ENCODE results near the gene PDE4B. TPM values are rescaled to one million over a fixed set of nuclear protein-coding genes. Genes with fewer than 3 reads are reported as not detected.

Gene PDE4B
- total RNA-seq, 2 donors from 2014 or later, result 14.0 to 17.1 TPM

- no peak for DNase-seq (ENCODE audit: low spot score)
- intact Hi-C loops (cut with DNase I), result loop anchor here in 1 of 2 donors (5.0 kb wide), 1 partner anchor 245 kb away; no protein-coding TSS in a partner anchor
Measured at GRCh38 chr1:66256629-66257572, 464.2 kb downstream of the PDE4B start.

GRCh38 chr1:66258404-66259105 is 465.9 kb downstream of the PDE4B start:
- intact Hi-C loops (cut with DNase I), result loop anchor here in 1 of 2 donors (5.0 kb wide), 1 partner anchor 244 kb away; no protein-coding TSS in a partner anchor
- no peak for DNase-seq (ENCODE audit: low spot score)

GRCh38 chr1:66261364-66261763 is 468.7 kb downstream of the PDE4B start:
- intact Hi-C loops (cut with DNase I), result loop anchor here in 1 of 2 donors (10.0 kb wide), 1 partner anchor 73 kb away; no protein-coding TSS in a partner anchor
- no peak for DNase-seq (ENCODE audit: low spot score)

GRCh38 chr1:66262208-66262963 is 469.7 kb downstream of the PDE4B start:
- intact Hi-C loops (cut with DNase I), result loop anchor here in 1 of 2 donors (10.0 kb wide), 1 partner anchor 72 kb away; no protein-coding TSS in a partner anchor
- no peak for DNase-seq (ENCODE audit: low spot score)

GRCh38 chr1:66265268-66265667 is 472.6 kb downstream of the PDE4B start:
- intact Hi-C loops (cut with DNase I), result loop anchor here in 1 of 2 donors (10.0 kb wide), 1 partner anchor 70 kb away; no protein-coding TSS in a partner anchor
- no peak for DNase-seq (ENCODE audit: low spot score)

GRCh38 chr1:66265796-66266195 is 473.1 kb downstream of the PDE4B start:
- intact Hi-C loops (cut with DNase I), result loop anchor here in 1 of 2 donors (10.0 kb wide), 1 partner anchor 69 kb away; no protein-coding TSS in a partner anchor
- DNase-seq (ENCODE audit: low spot score), result no peak

- intact Hi-C loops (cut with DNase I), result loop anchor here in 1 of 2 donors (10.0 kb wide), 1 partner anchor 68 kb away; no protein-coding TSS in a partner anchor
- DNase-seq (ENCODE audit: low spot score), result no peak
Measured at GRCh38 chr1:66266350-66266749, 473.7 kb downstream of the PDE4B start.

- intact Hi-C loops (cut with DNase I), result loop anchor here in 1 of 2 donors (10.0 kb wide), 1 partner anchor 68 kb away; no protein-coding TSS in a partner anchor
- no peak for DNase-seq (ENCODE audit: low spot score)
Measured at GRCh38 chr1:66266756-66267155, 474.1 kb downstream of the PDE4B start.

- intact Hi-C loops (cut with DNase I), result loop anchor here in 1 of 2 donors (10.0 kb wide), 1 partner anchor 67 kb away; no protein-coding TSS in a partner anchor
- DNase-seq (ENCODE audit: low spot score), result no peak
Measured at GRCh38 chr1:66267201-66267940, 474.7 kb downstream of the PDE4B start.

- no peak for DNase-seq (ENCODE audit: low spot score)
- intact Hi-C loops (cut with DNase I), result loop anchor here in 1 of 2 donors (10.0 kb wide), 1 partner anchor 66 kb away; no protein-coding TSS in a partner anchor
Measured at GRCh38 chr1:66269222-66269621, 476.5 kb downstream of the PDE4B start.

GRCh38 chr1:66270119-66270812 is 477.6 kb downstream of the PDE4B start:
- no peak for DNase-seq (ENCODE audit: low spot score)
- intact Hi-C loops (cut with DNase I), result loop anchor here in 1 of 2 donors (10.0 kb wide), 1 partner anchor 65 kb away; no protein-coding TSS in a partner anchor

- peak; percentile 89 for DNase-seq (ENCODE audit: low spot score)
- intact Hi-C loops (cut with DNase I), result loop anchor here in 1 of 2 donors (10.0 kb wide), 1 partner anchor 63 kb away; no protein-coding TSS in a partner anchor
Measured at GRCh38 chr1:66271216-66271903, 478.7 kb downstream of the PDE4B start.

- peak; percentile 84 for DNase-seq (ENCODE audit: low spot score)
- intact Hi-C loops (cut with DNase I), result loop anchor here in 1 of 2 donors (10.0 kb wide), 1 partner anchor 63 kb away; no protein-coding TSS in a partner anchor
Measured at GRCh38 chr1:66271904-66272254, 479.2 kb downstream of the PDE4B start.

- intact Hi-C loops (cut with DNase I), result loop anchor here in 1 of 2 donors (10.0 kb wide), 1 partner anchor 61 kb away; no protein-coding TSS in a partner anchor
- DNase-seq (ENCODE audit: low spot score), result no peak
Measured at GRCh38 chr1:66273656-66274055, 481.0 kb downstream of the PDE4B start.

- intact Hi-C loops (cut with DNase I), result loop anchor here in 1 of 2 donors (10.0 kb wide), 1 partner anchor 60 kb away; no protein-coding TSS in a partner anchor
- no peak for DNase-seq (ENCODE audit: low spot score)
Measured at GRCh38 chr1:66274634-66275033, 481.9 kb downstream of the PDE4B start.

- no peak for DNase-seq (ENCODE audit: low spot score)
- intact Hi-C loops (cut with DNase I), result loop anchor here in 1 of 2 donors (10.0 kb wide), 1 partner anchor 60 kb away; no protein-coding TSS in a partner anchor
Measured at GRCh38 chr1:66275083-66275482, 482.4 kb downstream of the PDE4B start.
